Left ventricle myocardium inferior (tissue), 1 donor: ENCODE results near the gene SLA2. TPM values are rescaled to one million over a fixed set of nuclear protein-coding genes. Genes with fewer than 3 reads are reported as not detected.

Experiments used
- DNase-seq: peaks from one replicate; pipeline ENCODE4 v3.0.0-alpha.2; 2020
- H3K27ac ChIP-seq: fragments of 200-600 bp; replicated peaks from 2 replicates; pipeline ENCODE4 v1.8.0; 2021
- H3K27me3 ChIP-seq: fragments of 200-600 bp; 2 replicates; pipeline ENCODE4 v1.8.0; 2021; ENCODE audit warnings: low read depth
- H3K36me3 ChIP-seq: fragments of 200-600 bp; 2 replicates; pipeline ENCODE4 v1.8.0; 2021
- H3K4me1 ChIP-seq: fragments of 200-600 bp; 2 replicates; pipeline ENCODE4 v1.8.0; 2021
- H3K4me3 ChIP-seq: fragments of 200-600 bp; 2 replicates; pipeline ENCODE4 v1.8.0; 2021; ENCODE audit warnings: mild to moderate bottlenecking, moderate library complexity
- H3K9me3 ChIP-seq: fragments of 200-600 bp; replicated peaks from 2 replicates; pipeline ENCODE4 v1.8.0; 2021
- intact Hi-C: fragments of 100-400 bp; cut with micrococcal nuclease; formaldehyde crosslinking; loops from one replicate; pipeline ENCODE4 v1.11.0; 2022
- total RNA-seq: library from RNA; stranded (reverse); fragmentation: NEBNext Ultra II Directional; extraction: Animal tissue kit (Norgen Biotek cat#: 25700); gene quantifications from one replicate; pipeline ENCODE4 v1.2.1, GENCODE V29; 2021
- TF ChIP-seq, protein P1 (sequence below): fragments of 200-600 bp; IDR thresholded peaks from 2 replicates; pipeline ENCODE4 v1.8.0; 2021; ENCODE audit warnings: antibody characterized with exemption, mild to moderate bottlenecking, borderline replicate concordance
- donor health status: DM: no; HTN: yes; CAD: no; lungs with severe emphysema.

SLA2 gene
- total RNA-seq, 1 donor from 2014 or later = 0.19 TPM

DNA sequence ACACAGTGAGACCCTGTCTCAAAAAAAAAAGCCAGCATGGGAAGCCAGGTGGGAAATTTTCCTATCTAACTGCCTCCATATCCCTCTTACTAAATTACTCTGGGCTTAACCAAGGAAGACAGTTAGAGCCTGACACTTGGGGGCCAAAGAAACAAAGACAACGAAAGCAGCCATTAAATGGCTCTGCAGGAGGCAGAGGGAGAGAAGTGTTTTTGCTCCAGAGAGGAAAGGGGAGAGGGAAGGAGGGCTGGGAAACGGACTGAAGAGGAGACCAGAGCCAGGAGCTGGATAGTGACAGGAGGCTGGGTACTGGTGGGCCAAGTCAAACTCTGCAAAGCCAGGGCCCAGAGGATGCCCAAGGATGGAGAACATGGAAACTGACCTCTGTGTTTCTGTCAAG, 83.3 kb downstream of the SLA2 start:
- no peak for DNase-seq
- Histone ChIP-seq H3K27me3 (no peaks in the 10 kb centered on the region), H3K4me3 (no peak overlapping the region), H3K4me1 (no peaks in the 10 kb centered on the region), H3K36me3 (no peaks in the 10 kb centered on the region), H3K27ac (no peak overlapping the region), H3K9me3 (peaks cover 13% of the 10 kb centered on the region)
- intact Hi-C loops = no loop called here
- TF ChIP-seq, protein P1, sequence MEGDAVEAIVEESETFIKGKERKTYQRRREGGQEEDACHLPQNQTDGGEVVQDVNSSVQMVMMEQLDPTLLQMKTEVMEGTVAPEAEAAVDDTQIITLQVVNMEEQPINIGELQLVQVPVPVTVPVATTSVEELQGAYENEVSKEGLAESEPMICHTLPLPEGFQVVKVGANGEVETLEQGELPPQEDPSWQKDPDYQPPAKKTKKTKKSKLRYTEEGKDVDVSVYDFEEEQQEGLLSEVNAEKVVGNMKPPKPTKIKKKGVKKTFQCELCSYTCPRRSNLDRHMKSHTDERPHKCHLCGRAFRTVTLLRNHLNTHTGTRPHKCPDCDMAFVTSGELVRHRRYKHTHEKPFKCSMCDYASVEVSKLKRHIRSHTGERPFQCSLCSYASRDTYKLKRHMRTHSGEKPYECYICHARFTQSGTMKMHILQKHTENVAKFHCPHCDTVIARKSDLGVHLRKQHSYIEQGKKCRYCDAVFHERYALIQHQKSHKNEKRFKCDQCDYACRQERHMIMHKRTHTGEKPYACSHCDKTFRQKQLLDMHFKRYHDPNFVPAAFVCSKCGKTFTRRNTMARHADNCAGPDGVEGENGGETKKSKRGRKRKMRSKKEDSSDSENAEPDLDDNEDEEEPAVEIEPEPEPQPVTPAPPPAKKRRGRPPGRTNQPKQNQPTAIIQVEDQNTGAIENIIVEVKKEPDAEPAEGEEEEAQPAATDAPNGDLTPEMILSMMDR = no peak

Other genes starting within 250 kb of the SLA2 start
- gene MYL9, start 104.7 kb downstream of the SLA2 start, total RNA-seq = 1,345 TPM
- 5.8 TPM for gene TGIF2, start 72.6 kb downstream of the SLA2 start, total RNA-seq
- 56.5 TPM for gene RAB5IF, start 40.4 kb downstream of the SLA2 start, total RNA-seq
- 34.4 TPM for gene NDRG3, start 99.9 kb upstream of the SLA2 start, total RNA-seq
- gene DSN1, start 127.6 kb upstream of the SLA2 start, total RNA-seq = 4.8 TPM
- not detected for gene TLDC2, start 229.9 kb upstream of the SLA2 start, total RNA-seq